Measurements from ENCODE around the gene EIF4G3. TPM values are rescaled to one million over a fixed set of nuclear protein-coding genes. Genes with fewer than 3 reads are reported as not detected.

EIF4G3 gene
- total RNA-seq, 1 experiment from 2014 or later, result 72.0 TPM

- H3K4me1 ChIP-seq (ENCODE audit: insufficient read depth, low read length), result no peaks in the 10 kb centered on the region
- H3K27ac ChIP-seq (ENCODE audit: insufficient read length, low read depth, low read length), result no peak overlapping the region
- H3K14ac ChIP-seq (ENCODE audit: insufficient read depth, low read length), result no peak overlapping the region
- Mint-ChIP-seq H3K4me3 (no peak overlapping the region), H3K36me3 (ENCODE audit: insufficient read depth in 1 of 3, low read depth in 3 of 3) (peaks cover 8 to 11% (median 9%) of the 10 kb centered on the region in 3 experiments), H3K4me1 (0 out of 4 replicates have a peak, but pooled peaks cover 0 to 5% of the 10 kb centered on the region in 2 experiments), H3K9me3 (peaks cover 5 to 8% of the 10 kb centered on the region in 2 experiments), H3K27ac (no peak overlapping the region), H3K27me3 (ENCODE audit: low read depth) (no peaks in the 10 kb centered on the region)
- no peak overlapping the region for H2AFZ ChIP-seq (ENCODE audit: low read length)
- no peaks in the 10 kb centered on the region for H3K79me2 ChIP-seq (ENCODE audit: insufficient read depth, low read length)
- no peak overlapping the region for H3K56ac ChIP-seq (ENCODE audit: insufficient read length, low read depth, low read length)
- H4K8ac ChIP-seq (replicated peaks; ENCODE audit: insufficient read length, low read depth, low read length), result no peak overlapping the region
- DNase-seq, result no peak
- H3K23me2 ChIP-seq (ENCODE audit: insufficient read length, low read depth, low read length, poor library complexity, severe bottlenecking), result no peaks in the 10 kb centered on the region
- no peak overlapping the region for H3K9ac ChIP-seq (ENCODE audit: extremely low read depth, insufficient read length, low read length)
- no peak overlapping the region for H3T11ph ChIP-seq (ENCODE audit: low read length)
- no peak overlapping the region for H4K91ac ChIP-seq (ENCODE audit: insufficient read length, low read depth, low read length)
- H2AK5ac ChIP-seq (ENCODE audit: insufficient read length, low read length), result no peak overlapping the region
- no peak overlapping the region for H4K5ac ChIP-seq (ENCODE audit: insufficient read length, low read depth, low read length)
- H2BK5ac ChIP-seq (ENCODE audit: insufficient read length, low read length), result no peak overlapping the region
- no peak overlapping the region for H2BK20ac ChIP-seq (ENCODE audit: low read depth, low read length, poor library complexity, severe bottlenecking)
- no peaks in the 10 kb centered on the region for H4K20me1 ChIP-seq (ENCODE audit: control insufficient read depth, insufficient read depth, insufficient read length)
- TF ChIP-seq CTCF (conservative IDR thresholded peaks at IDR 0.05), result no peak
- H3K9me3 ChIP-seq (ENCODE audit: control insufficient read depth, low read depth, low read length), result no peaks in the 10 kb centered on the region
- H3K79me1 ChIP-seq (ENCODE audit: insufficient read depth, low read depth, low read length, poor library complexity, severe bottlenecking), result no peaks in the 10 kb centered on the region
- no peak overlapping the region for H3K4ac ChIP-seq (ENCODE audit: low read depth, low read length)
- no peak overlapping the region for H2BK15ac ChIP-seq (ENCODE audit: low read depth, low read length)
- H3K18ac ChIP-seq (ENCODE audit: insufficient read length, low read depth, low read length), result no peak overlapping the region
- no peak overlapping the region for H2BK12ac ChIP-seq (ENCODE audit: insufficient read length, low read depth, low read length)
- H3K4me2 ChIP-seq (ENCODE audit: insufficient read depth, insufficient read length, low read length), result no peak overlapping the region
- H3K27me3 ChIP-seq (ENCODE audit: insufficient read depth, low read length), result no peaks in the 10 kb centered on the region
- H3K23ac ChIP-seq (ENCODE audit: insufficient read length, low read depth, low read length), result no peak overlapping the region
- H2BK120ac ChIP-seq (ENCODE audit: low read depth, low read length, poor library complexity, severe bottlenecking), result no peak overlapping the region
Observed at GRCh38 chr1:21059021-21059420, 117.7 kb downstream of the EIF4G3 start.
